Ascending aorta (tissue), 2 donors: ENCODE results near the gene S100A8. TPM values are rescaled to one million over a fixed set of nuclear protein-coding genes. Genes with fewer than 3 reads are reported as not detected.

Source experiments
- DNase-seq, 2 donors: peaks; one replicate each; pipeline ENCODE4 v3.0.0-alpha.2; 2019; ENCODE audit warnings: low spot score in 2 of 2
- H3K27ac ChIP-seq, 2 donors: fragments of 200-600 bp; sonication (generic); one replicate each; pipeline ENCODE4 v1.5.1; 2016 to 2017; ENCODE audit warnings: mild to moderate bottlenecking in 1 of 2
- H3K27me3 ChIP-seq: fragments of 200-600 bp; sonication (generic); one replicate; pipeline ENCODE4 v1.5.1; 2017
- H3K36me3 ChIP-seq, 2 donors: fragments of 200-600 bp; sonication (generic); one replicate each; pipeline ENCODE4 v1.5.1; 2016
- H3K4me1 ChIP-seq, 2 donors: fragments of 200-600 bp; sonication (generic); one replicate each; pipeline ENCODE4 v1.5.1; 2016 to 2017; ENCODE audit warnings: mild to moderate bottlenecking in 1 of 2
- H3K4me3 ChIP-seq, 2 donors: fragments of 200-600 bp; sonication (generic); one replicate each; pipeline ENCODE4 v1.5.1; 2016 to 2017; ENCODE audit warnings: mild to moderate bottlenecking in 1 of 2
- H3K9me3 ChIP-seq, 2 donors: fragments of 200-600 bp; sonication (generic); one replicate each; pipeline ENCODE4 v1.5.1; 2016
- CTCF ChIP-seq, 3 experiments: fragments of 200-600 bp in 2 of 3; fragments of 450-650 bp in 1 of 3; sonication (generic) in 2 of 3; IDR thresholded peaks; one replicate each; pipeline ENCODE4 v1.5.1; 2016 to 2019; ENCODE audit warnings: antibody characterized with exemption in 3 of 3, mild to moderate bottlenecking in 1 of 3, moderate library complexity in 1 of 3
- intact Hi-C: fragments of 100-400 bp; cut with DNase I; formaldehyde crosslinking; loops from one replicate; pipeline ENCODE4 v1.15.1; 2023
- total RNA-seq: library from RNA; depleted of rRNA; stranded (reverse); fragments of >200 nt; gene quantifications from one replicate; pipeline ENCODE4 v1.1.0, GENCODE V29; 2016

S100A8 gene
- total RNA-seq, 1 donor from 2014 or later, result 33.5 TPM

- Histone ChIP-seq H3K9me3 (no peaks in the 10 kb centered on the region), H3K36me3 (no peaks in the 10 kb centered on the region), H3K27ac (no peak overlapping the region), H3K4me3 (no peak overlapping the region), H3K4me1 (no peaks in the 10 kb centered on the region), H3K27me3 (no peaks in the 10 kb centered on the region)
- intact Hi-C loops, result no loop called here
- no peak for DNase-seq
- TF ChIP-seq CTCF (IDR thresholded peaks at IDR 0.05), result no peak
Measured at GRCh38 chr1:153340356-153340755, 50.5 kb downstream of the S100A8 start.

Other genes starting within 250 kb of the S100A8 start
- gene SPRR2G, start 240.2 kb downstream of the S100A8 start, total RNA-seq, result not detected
- gene LELP1, start 187.6 kb downstream of the S100A8 start, total RNA-seq, result not detected
- gene PRR9, start 173.5 kb downstream of the S100A8 start, total RNA-seq, result not detected
- gene LORICRIN, start 131.4 kb downstream of the S100A8 start, total RNA-seq, result not detected
- gene PGLYRP3, start 78.1 kb downstream of the S100A8 start, total RNA-seq, result not detected
- not detected for gene PGLYRP4, start 42.2 kb downstream of the S100A8 start, total RNA-seq
- 764 TPM for gene S100A9, start 33.2 kb downstream of the S100A8 start, total RNA-seq
- gene S100A12, start 15.5 kb downstream of the S100A8 start, total RNA-seq, result not detected
- not detected for gene S100A7A, start 25.4 kb upstream of the S100A8 start, total RNA-seq
- not detected for gene S100A7, start 69.6 kb upstream of the S100A8 start, total RNA-seq
- 336 TPM for gene S100A6, start 144.9 kb upstream of the S100A8 start, total RNA-seq
- not detected for gene S100A5, start 149.9 kb upstream of the S100A8 start, total RNA-seq
- gene S100A4, start 154.7 kb upstream of the S100A8 start, total RNA-seq, result 690 TPM
- not detected for gene S100A3, start 158.2 kb upstream of the S100A8 start, total RNA-seq
- not detected for gene S100A2, start 174.8 kb upstream of the S100A8 start, total RNA-seq
- 364 TPM for gene S100A16, start 222.1 kb upstream of the S100A8 start, total RNA-seq
- 1.5 TPM for gene S100A14, start 225.3 kb upstream of the S100A8 start, total RNA-seq
- 89.7 TPM for gene S100A13, start 236.4 kb upstream of the S100A8 start, total RNA-seq
- gene S100A1, start 237.4 kb upstream of the S100A8 start, total RNA-seq, result not detected
- 58.9 TPM for gene CHTOP, start 243.0 kb upstream of the S100A8 start, total RNA-seq